Stomach (tissue), 9 donors: ENCODE measurements around the gene AXL. TPM values are rescaled to one million over a fixed set of nuclear protein-coding genes. Genes with fewer than 3 reads are reported as not detected.

Source experiments
- DNase-seq, 2 donors: peaks; one replicate each; pipeline versions ENCODE4 v3.0.0 to v3.0.0-alpha.2; 2013 to 2019
- H3K27ac ChIP-seq, 5 donors: fragments of 200-600 bp in 4 of 5; sonication (generic) in 4 of 5; one replicate each; pipeline ENCODE4 v1.5.1; 2013 to 2019; ENCODE audit warnings: mild to moderate bottlenecking in 1 of 5, moderate library complexity in 1 of 5
- H3K27me3 ChIP-seq, 3 donors: fragments of 200-600 bp; sonication (generic); one replicate each; pipeline ENCODE4 v1.5.1; 2017 to 2019; ENCODE audit warnings: mixed run types in 1 of 3
- H3K36me3 ChIP-seq, 4 donors: fragments of 200-600 bp; sonication (generic); 1 replicate in 3 of 4; 2 replicates in 1 of 4; pipeline ENCODE4 v1.5.1; 2016 to 2019
- H3K4me1 ChIP-seq, 4 donors: fragments of 200-600 bp; sonication (generic); one replicate each; pipeline ENCODE4 v1.5.1; 2016 to 2019
- H3K4me3 ChIP-seq, 4 donors: fragments of 200-600 bp; sonication (generic) in 3 of 4; one replicate each; pipeline ENCODE4 v1.5.1; 2016 to 2019; ENCODE audit warnings: mild to moderate bottlenecking in 1 of 4
- H3K9me3 ChIP-seq, 4 donors: fragments of 200-600 bp; sonication (generic); one replicate each; pipeline ENCODE4 v1.5.1; 2016 to 2019
- EP300 ChIP-seq: sonication (generic); formaldehyde crosslinking; IDR thresholded peaks from one replicate; pipeline ENCODE4 v1.6.1; 2017; ENCODE audit warnings: antibody characterized with exemption
- POLR2A ChIP-seq, 4 donors: fragments of 450-650 bp; IDR thresholded peaks; one replicate each; pipeline ENCODE4 v1.6.1; 2016; ENCODE audit warnings: antibody characterized with exemption in 4 of 4, control low read depth in 2 of 4, mild to moderate bottlenecking in 1 of 4, moderate library complexity in 1 of 4
- POLR2AphosphoS5 ChIP-seq, 3 donors: sonication (generic); formaldehyde crosslinking; IDR thresholded peaks; one replicate each; pipeline ENCODE4 v1.6.1; 2016; ENCODE audit warnings: antibody characterized with exemption in 3 of 3
- WGBS, 5 donors: extraction: QIAGEN DNeasy Blood & Tissue Kit in 3 of 5; methylation state at CpG; one replicate each; pipeline versions ENCODE4 v1.1.5 to v1.1.7; 2013 to 2018; 5-methylcytosine and 5-hydroxymethylcytosine counted together
- intact Hi-C: fragments of 100-400 bp; cut with DNase I; formaldehyde crosslinking; loops from one replicate; pipeline ENCODE4 v1.15.1; 2023; ENCODE audit warnings: low total_unique reads
- polyA plus RNA-seq, 3 donors: library from polyadenylated mRNA; stranded (reverse); fragments of 200-250 nt; gene quantifications; one replicate each; pipeline ENCODE4 v1.2.3, GENCODE V29; 2013
- total RNA-seq, 5 donors: library from RNA; depleted of rRNA; stranded (reverse); fragments of >200 nt; gene quantifications; one replicate each; pipeline versions ENCODE4 v1.1.0 to v1.2.3, GENCODE V29; 2014 to 2016
- TF ChIP-seq, protein P1 (sequence below), 7 experiments: fragments of 450-650 bp in 4 of 7; fragments of 200-600 bp in 3 of 7; sonication (generic) in 3 of 7; IDR thresholded peaks; one replicate each; pipeline ENCODE4 v1.5.1; 2016 to 2019; ENCODE audit warnings: antibody characterized with exemption in 7 of 7, control low read depth in 2 of 7, mild to moderate bottlenecking in 1 of 7
- donor health status: healthy with polysubstance abuse.
- donor health status: Bipolar disorder and iron deficiency.
- donor health status: healthy.

AXL gene
- total and polyA plus RNA-seq, 8 donors = 6.1 to 48.7 (median 22.8) TPM

DNA sequence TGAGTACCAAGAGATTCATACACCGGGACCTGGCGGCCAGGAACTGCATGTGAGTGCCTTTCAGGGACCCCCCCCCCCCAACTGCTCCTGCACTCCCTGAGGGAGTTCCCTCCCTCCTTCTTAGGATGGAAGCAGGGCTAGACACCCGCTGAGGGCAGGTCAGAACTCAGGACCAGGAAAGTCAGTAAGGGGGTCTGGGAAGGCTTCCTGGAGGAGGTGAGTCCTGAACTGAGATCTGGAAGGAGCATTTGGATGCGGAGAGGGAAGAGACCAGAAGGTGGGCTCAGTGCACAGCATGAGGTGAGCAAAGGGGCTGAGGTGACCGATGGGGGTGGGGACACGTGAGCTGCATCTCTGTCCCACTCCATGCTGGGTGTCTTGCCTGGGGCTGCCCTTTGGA, 34.6 kb downstream of the AXL start:
- Histone ChIP-seq H3K36me3 (peaks cover 25 to 100% (median 93%) of the 10 kb centered on the region in 4 donors), H3K4me1 (no peaks in the 10 kb centered on the region), H3K27ac (no peak overlapping the region), H3K9me3 (no peaks in the 10 kb centered on the region), H3K4me3 (no peak overlapping the region), H3K27me3 (no peaks in the 10 kb centered on the region)
- 90 to 97% (median 91%) methylated on average over 5 to 6 of the region's 6 CpGs for WGBS, 5 donors
- no peak for DNase-seq
- no peak for TF ChIP-seq POLR2A (IDR thresholded peaks at IDR 0.05)
- no peak for TF ChIP-seq EP300
- TF ChIP-seq, protein P1, sequence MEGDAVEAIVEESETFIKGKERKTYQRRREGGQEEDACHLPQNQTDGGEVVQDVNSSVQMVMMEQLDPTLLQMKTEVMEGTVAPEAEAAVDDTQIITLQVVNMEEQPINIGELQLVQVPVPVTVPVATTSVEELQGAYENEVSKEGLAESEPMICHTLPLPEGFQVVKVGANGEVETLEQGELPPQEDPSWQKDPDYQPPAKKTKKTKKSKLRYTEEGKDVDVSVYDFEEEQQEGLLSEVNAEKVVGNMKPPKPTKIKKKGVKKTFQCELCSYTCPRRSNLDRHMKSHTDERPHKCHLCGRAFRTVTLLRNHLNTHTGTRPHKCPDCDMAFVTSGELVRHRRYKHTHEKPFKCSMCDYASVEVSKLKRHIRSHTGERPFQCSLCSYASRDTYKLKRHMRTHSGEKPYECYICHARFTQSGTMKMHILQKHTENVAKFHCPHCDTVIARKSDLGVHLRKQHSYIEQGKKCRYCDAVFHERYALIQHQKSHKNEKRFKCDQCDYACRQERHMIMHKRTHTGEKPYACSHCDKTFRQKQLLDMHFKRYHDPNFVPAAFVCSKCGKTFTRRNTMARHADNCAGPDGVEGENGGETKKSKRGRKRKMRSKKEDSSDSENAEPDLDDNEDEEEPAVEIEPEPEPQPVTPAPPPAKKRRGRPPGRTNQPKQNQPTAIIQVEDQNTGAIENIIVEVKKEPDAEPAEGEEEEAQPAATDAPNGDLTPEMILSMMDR (IDR thresholded peaks at IDR 0.05) = no peak
- no peak for TF ChIP-seq POLR2AphosphoS5 (IDR thresholded peaks at IDR 0.05)
- intact Hi-C loops = loop anchor here (10.0 kb wide), 1 partner anchor 129 kb away; no protein-coding TSS in a partner anchor

DNA sequence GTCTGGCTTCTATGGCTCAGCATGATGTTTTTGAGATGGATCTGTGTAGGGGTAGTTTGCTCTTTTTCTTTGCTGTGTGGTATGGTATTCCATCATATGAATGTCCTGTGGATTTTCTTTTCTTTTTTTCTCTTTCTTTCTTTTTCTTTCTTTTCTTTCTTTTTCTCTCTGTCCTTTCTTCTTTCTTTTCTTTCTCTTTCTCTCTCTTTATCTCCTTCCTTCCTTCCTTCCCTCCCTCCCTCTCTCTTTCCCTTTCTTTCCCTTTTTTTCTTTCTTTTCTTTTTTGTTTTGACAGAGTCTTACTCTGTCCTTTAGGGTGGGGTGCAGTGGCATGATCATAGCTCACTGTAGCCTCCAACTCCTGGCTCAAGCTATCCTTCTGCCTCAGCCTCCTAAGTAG, 36.1 kb downstream of the AXL start:
- Histone ChIP-seq H3K36me3 (peaks cover 14 to 99% (median 90%) of the 10 kb centered on the region in 4 donors), H3K4me3 (no peak overlapping the region), H3K9me3 (no peaks in the 10 kb centered on the region), H3K4me1 (no peaks in the 10 kb centered on the region), H3K27ac (no peak overlapping the region), H3K27me3 (no peaks in the 10 kb centered on the region)
- intact Hi-C loops = loop anchor here (5.0 to 10.0 kb wide), 3 partner anchors 33 to 130 kb away; no protein-coding TSS in a partner anchor
- DNase-seq = no peak
- TF ChIP-seq, protein P1 (IDR thresholded peaks at IDR 0.05) = no peak
- TF ChIP-seq POLR2AphosphoS5 (IDR thresholded peaks at IDR 0.05) (no peak), EP300 (no peak), POLR2A (IDR thresholded peaks at IDR 0.05) (no peak)

DNA sequence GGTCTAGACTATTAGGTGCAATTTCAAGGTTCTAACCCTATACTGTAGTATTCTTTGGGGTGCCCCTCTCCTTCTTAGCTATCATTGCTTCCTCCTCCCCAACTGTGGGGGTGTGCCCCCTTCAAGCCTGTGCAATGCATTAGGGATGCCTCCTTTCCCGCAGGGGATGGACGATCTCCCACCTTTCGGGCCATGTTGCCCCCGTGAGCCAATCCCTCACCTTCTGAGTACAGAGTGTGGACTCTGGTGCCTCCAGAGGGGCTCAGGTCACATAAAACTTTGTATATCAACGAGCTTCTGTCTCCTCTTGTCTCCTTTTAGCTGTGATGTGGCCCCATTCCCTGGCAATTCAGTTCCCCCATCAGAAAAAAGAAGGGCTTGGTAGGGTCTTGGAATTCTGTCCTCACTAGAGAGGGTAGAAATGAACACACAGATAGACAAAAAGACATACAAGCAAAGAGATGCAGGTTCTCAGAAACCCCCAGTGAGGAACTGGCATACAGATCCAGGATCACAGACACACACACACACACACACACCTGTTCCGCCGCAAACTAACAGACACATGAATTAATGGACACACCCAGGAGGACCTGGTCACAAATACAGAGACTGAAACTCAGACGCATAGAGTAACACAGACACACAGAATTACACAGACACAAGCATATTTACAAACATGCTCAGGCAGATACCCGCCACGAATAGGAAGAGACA, 42.6 kb downstream of the AXL start:
- Histone ChIP-seq H3K9me3 (no peaks in the 10 kb centered on the region), H3K4me3 (peak overlapping the region; percentile 47 to 64 (median 54)), H3K36me3 (peaks cover 10 to 35% (median 32%) of the 10 kb centered on the region in 4 donors), H3K27ac (peak overlapping the region; percentile 40 to 99 (median 97)), H3K27me3 (no peaks in the 10 kb centered on the region), H3K4me1 (peaks cover 12 to 26% (median 22%) of the 10 kb centered on the region in 4 donors)
- DNase-seq = peak in 1 of 2 donors; percentile 14
- TF ChIP-seq, protein P1 (IDR thresholded peaks at IDR 0.05) = no peak
- TF ChIP-seq EP300 (no peak), POLR2AphosphoS5 (IDR thresholded peaks at IDR 0.05) (no peak), POLR2A (IDR thresholded peaks at IDR 0.05) (no peak)
- 52 to 60% (median 55%) methylated on average over 10 of the region's 10 CpGs for WGBS, 5 donors
- intact Hi-C loops = loop anchor here (10.0 kb wide), 1 partner anchor 53 kb away; the partner anchor contains the start of gene CCDC97

DNA sequence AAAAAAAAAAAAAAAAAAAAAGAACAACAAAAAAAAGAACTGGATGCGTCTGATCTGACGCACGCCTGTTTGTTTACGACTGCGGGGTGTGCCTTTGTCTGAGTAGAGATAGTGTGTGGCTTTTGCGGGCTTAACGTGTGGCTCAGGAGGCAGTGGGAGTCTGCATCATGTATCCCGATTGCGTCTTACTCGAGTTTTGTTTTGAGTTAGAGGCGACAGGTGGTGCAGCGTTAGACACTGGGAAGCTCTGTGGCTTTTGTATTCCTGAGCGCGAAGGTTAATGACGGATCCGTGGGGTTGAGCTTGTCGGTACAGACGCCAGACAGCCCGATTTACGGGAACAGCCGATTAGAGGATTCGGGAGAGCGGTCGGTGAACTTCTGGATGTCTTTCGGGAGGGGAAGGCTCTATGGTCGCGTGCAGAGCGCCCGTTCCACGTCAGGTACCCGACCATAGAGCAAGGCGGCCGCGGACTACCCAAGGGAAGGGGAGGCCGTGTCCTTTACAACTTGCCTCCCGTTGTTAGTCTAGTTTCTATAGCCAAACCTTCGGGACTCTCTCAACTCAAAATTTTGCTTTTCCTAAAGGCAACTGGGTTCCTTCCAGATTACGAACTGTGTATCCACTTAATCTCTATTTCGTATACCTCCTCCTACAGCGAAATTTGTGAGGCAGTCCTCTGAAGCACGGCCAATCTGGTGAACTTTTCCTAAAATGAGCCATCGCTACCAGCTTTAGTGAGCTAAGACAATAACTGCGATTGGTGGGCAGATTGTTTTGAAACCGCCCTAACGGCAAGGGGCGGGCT, 44.2 kb downstream of the AXL start:
- WGBS, 5 donors = 0 to 1% (median 1%) methylated on average over 36 to 46 of the region's 46 CpGs
- DNase-seq = peak; percentile 66 to 89
- H3K27ac ChIP-seq = peak overlapping the region; percentile 89 to 99 (median 98)
- intact Hi-C loops = loop anchor here (10.0 kb wide), 1 partner anchor 52 kb away; the partner anchor contains the start of gene CCDC97
- H3K27me3 ChIP-seq = no peaks in the 10 kb centered on the region
- H3K4me1 ChIP-seq = peaks cover 22 to 42% (median 36%) of the 10 kb centered on the region in 4 donors
- TF ChIP-seq POLR2A (IDR thresholded peaks at IDR 0.05) (peak in 2 of 4 donors; percentile 79 to 91), POLR2AphosphoS5 (IDR thresholded peaks at IDR 0.05) (peak; percentile 95 to 98 (median 95)), EP300 (no peak)
- TF ChIP-seq, protein P1 (IDR thresholded peaks at IDR 0.05) = no peak
- no peaks in the 10 kb centered on the region for H3K9me3 ChIP-seq
- peaks cover 5 to 28% (median 23%) of the 10 kb centered on the region in 4 donors for H3K36me3 ChIP-seq
- H3K4me3 ChIP-seq = peak overlapping the region; percentile 47 to 64 (median 54)
